ENCODE measurements around the gene OSBPL3.

Gene OSBPL3

DNA sequence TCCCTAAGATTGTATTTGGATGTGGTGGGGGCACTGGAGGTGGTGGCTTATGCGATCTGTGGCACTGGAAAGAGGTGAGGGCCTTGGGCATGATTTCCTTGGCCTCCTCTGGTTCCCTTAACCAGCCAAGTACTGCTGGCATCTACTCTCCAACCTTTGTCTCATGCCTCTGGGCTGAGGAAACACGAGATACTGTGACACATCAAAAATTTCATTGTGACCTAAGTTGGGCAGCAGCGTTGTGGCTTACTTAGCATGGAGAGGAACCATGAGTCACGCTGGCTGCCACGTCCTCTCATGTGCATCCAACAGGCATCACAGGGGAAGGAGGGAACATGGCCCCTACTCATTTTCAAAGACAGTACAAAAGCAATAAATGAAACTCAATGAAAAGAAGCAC is 193.0 kb downstream of the OSBPL3 start:
- no peaks in the 10 kb centered on the region for H3K4me1 ChIP-seq (ENCODE audit: control insufficient read depth, insufficient read depth, low read length)
- H3K4me3 ChIP-seq (ENCODE audit: low read length) = no peak overlapping the region
- no peaks in the 10 kb centered on the region for H3K27me3 ChIP-seq (ENCODE audit: control insufficient read depth, insufficient read depth, low read length)
- H3K36me3 ChIP-seq (ENCODE audit: control insufficient read depth, insufficient read depth, low read length) = no peaks in the 10 kb centered on the region
- no peaks in the 10 kb centered on the region for H3K9me3 ChIP-seq (ENCODE audit: control insufficient read depth, low read length)
- H3K9ac ChIP-seq (ENCODE audit: low read length) = no peak overlapping the region

- H3K4me1 ChIP-seq (ENCODE audit: control insufficient read depth, insufficient read depth, low read length) = no peaks in the 10 kb centered on the region
- no peak overlapping the region for H3K4me3 ChIP-seq (ENCODE audit: low read length)
- no peaks in the 10 kb centered on the region for H3K36me3 ChIP-seq (ENCODE audit: control insufficient read depth, insufficient read depth, low read length)
- H3K9ac ChIP-seq (ENCODE audit: low read length) = no peak overlapping the region
- H3K27me3 ChIP-seq (ENCODE audit: control insufficient read depth, insufficient read depth, low read length) = no peaks in the 10 kb centered on the region
- no peaks in the 10 kb centered on the region for H3K9me3 ChIP-seq (ENCODE audit: control insufficient read depth, low read length)
Measured at GRCh38 chr7:24786306-24786705, 193.7 kb downstream of the OSBPL3 start.

GRCh38 chr7:24784277-24784676 is 195.7 kb downstream of the OSBPL3 start:
- H3K27me3 ChIP-seq (ENCODE audit: control insufficient read depth, insufficient read depth, low read length) = no peaks in the 10 kb centered on the region
- no peaks in the 10 kb centered on the region for H3K9me3 ChIP-seq (ENCODE audit: control insufficient read depth, low read length)
- H3K36me3 ChIP-seq (ENCODE audit: control insufficient read depth, insufficient read depth, low read length) = no peaks in the 10 kb centered on the region
- H3K4me1 ChIP-seq (ENCODE audit: control insufficient read depth, insufficient read depth, low read length) = no peaks in the 10 kb centered on the region
- H3K4me3 ChIP-seq (ENCODE audit: low read length) = no peak overlapping the region
- H3K9ac ChIP-seq (ENCODE audit: low read length) = no peak overlapping the region

DNA sequence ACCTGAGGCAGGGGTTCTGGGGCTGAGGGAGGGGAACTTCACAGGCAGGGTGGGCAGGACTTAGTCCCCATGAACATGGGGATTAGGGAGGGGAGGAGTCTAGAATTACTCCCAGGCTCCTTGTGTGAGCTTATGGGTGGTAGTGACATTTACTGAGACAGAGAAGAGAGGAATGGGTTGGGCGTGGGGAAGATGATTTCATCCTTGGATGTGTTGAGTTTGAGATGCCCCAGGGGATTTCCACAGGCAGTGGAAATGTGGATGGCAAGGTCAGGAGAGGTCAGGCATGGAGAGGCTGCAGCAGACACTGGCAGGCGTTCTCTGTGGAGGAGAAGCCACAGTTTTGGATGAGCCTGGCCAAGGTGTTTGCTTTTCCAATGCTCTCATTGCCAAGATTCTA is 196.3 kb downstream of the OSBPL3 start:
- Histone ChIP-seq H3K4me1 (ENCODE audit: control insufficient read depth, insufficient read depth, low read length) (no peaks in the 10 kb centered on the region), H3K4me3 (ENCODE audit: low read length) (no peak overlapping the region), H3K9me3 (ENCODE audit: control insufficient read depth, low read length) (no peaks in the 10 kb centered on the region), H3K9ac (ENCODE audit: low read length) (no peak overlapping the region), H3K27me3 (ENCODE audit: control insufficient read depth, insufficient read depth, low read length) (no peaks in the 10 kb centered on the region), H3K36me3 (ENCODE audit: control insufficient read depth, insufficient read depth, low read length) (no peaks in the 10 kb centered on the region)

- H3K9me3 ChIP-seq (ENCODE audit: control insufficient read depth, low read length) = no peaks in the 10 kb centered on the region
- no peak overlapping the region for H3K9ac ChIP-seq (ENCODE audit: low read length)
- no peaks in the 10 kb centered on the region for H3K36me3 ChIP-seq (ENCODE audit: control insufficient read depth, insufficient read depth, low read length)
- no peak overlapping the region for H3K4me3 ChIP-seq (ENCODE audit: low read length)
- H3K27me3 ChIP-seq (ENCODE audit: control insufficient read depth, insufficient read depth, low read length) = no peaks in the 10 kb centered on the region
- H3K4me1 ChIP-seq (ENCODE audit: control insufficient read depth, insufficient read depth, low read length) = no peaks in the 10 kb centered on the region
Measured at GRCh38 chr7:24781106-24781505, 198.9 kb downstream of the OSBPL3 start.

- Histone ChIP-seq H3K9me3 (ENCODE audit: control insufficient read depth, low read length) (no peaks in the 10 kb centered on the region), H3K27me3 (ENCODE audit: control insufficient read depth, insufficient read depth, low read length) (no peaks in the 10 kb centered on the region), H3K4me3 (ENCODE audit: low read length) (no peak overlapping the region), H3K36me3 (ENCODE audit: control insufficient read depth, insufficient read depth, low read length) (no peaks in the 10 kb centered on the region), H3K9ac (ENCODE audit: low read length) (no peak overlapping the region), H3K4me1 (ENCODE audit: control insufficient read depth, insufficient read depth, low read length) (no peaks in the 10 kb centered on the region)
Measured at GRCh38 chr7:24779283-24779655, 200.7 kb downstream of the OSBPL3 start.

- Histone ChIP-seq H3K27me3 (ENCODE audit: control insufficient read depth, insufficient read depth, low read length) (no peaks in the 10 kb centered on the region), H3K9ac (ENCODE audit: low read length) (no peak overlapping the region)
Measured at GRCh38 chr7:24778543-24779282, 201.3 kb downstream of the OSBPL3 start.

GRCh38 chr7:24777806-24778205 is 202.2 kb downstream of the OSBPL3 start:
- Histone ChIP-seq H3K9me3 (ENCODE audit: control insufficient read depth, low read length) (no peaks in the 10 kb centered on the region), H3K4me1 (ENCODE audit: control insufficient read depth, insufficient read depth, low read length) (no peaks in the 10 kb centered on the region), H3K36me3 (ENCODE audit: control insufficient read depth, insufficient read depth, low read length) (no peaks in the 10 kb centered on the region), H3K9ac (ENCODE audit: low read length) (no peak overlapping the region), H3K4me3 (ENCODE audit: low read length) (no peak overlapping the region), H3K27me3 (ENCODE audit: control insufficient read depth, insufficient read depth, low read length) (no peaks in the 10 kb centered on the region)

More at GRCh38 chr7:24778543-24779282, 201.3 kb downstream of the OSBPL3 start:
- H3K36me3 ChIP-seq (ENCODE audit: control insufficient read depth, insufficient read depth, low read length) = no peaks in the 10 kb centered on the region
- H3K4me3 ChIP-seq (ENCODE audit: low read length) = no peak overlapping the region
- H3K4me1 ChIP-seq (ENCODE audit: control insufficient read depth, insufficient read depth, low read length) = no peaks in the 10 kb centered on the region
- no peaks in the 10 kb centered on the region for H3K9me3 ChIP-seq (ENCODE audit: control insufficient read depth, low read length)

- Histone ChIP-seq H3K4me1 (ENCODE audit: control insufficient read depth, insufficient read depth, low read length) (no peaks in the 10 kb centered on the region), H3K27me3 (ENCODE audit: control insufficient read depth, insufficient read depth, low read length) (no peaks in the 10 kb centered on the region), H3K4me3 (ENCODE audit: low read length) (no peak overlapping the region), H3K9me3 (ENCODE audit: control insufficient read depth, low read length) (no peaks in the 10 kb centered on the region), H3K36me3 (ENCODE audit: control insufficient read depth, insufficient read depth, low read length) (no peaks in the 10 kb centered on the region), H3K9ac (ENCODE audit: low read length) (no peak overlapping the region)
Measured at GRCh38 chr7:24773646-24774045, 206.3 kb downstream of the OSBPL3 start.

GRCh38 chr7:24769851-24770250 is 210.1 kb downstream of the OSBPL3 start:
- Histone ChIP-seq H3K4me3 (ENCODE audit: low read length) (no peak overlapping the region), H3K4me1 (ENCODE audit: control insufficient read depth, insufficient read depth, low read length) (peaks cover 2% of the 10 kb centered on the region), H3K9me3 (ENCODE audit: control insufficient read depth, low read length) (no peaks in the 10 kb centered on the region), H3K9ac (ENCODE audit: low read length) (no peak overlapping the region), H3K36me3 (ENCODE audit: control insufficient read depth, insufficient read depth, low read length) (no peaks in the 10 kb centered on the region), H3K27me3 (ENCODE audit: control insufficient read depth, insufficient read depth, low read length) (peaks cover 11% of the 10 kb centered on the region)

GRCh38 chr7:24769014-24769830 is 210.8 kb downstream of the OSBPL3 start:
- H3K36me3 ChIP-seq (ENCODE audit: control insufficient read depth, insufficient read depth, low read length) = no peaks in the 10 kb centered on the region
- no peaks in the 10 kb centered on the region for H3K9me3 ChIP-seq (ENCODE audit: control insufficient read depth, low read length)
- H3K4me1 ChIP-seq (ENCODE audit: control insufficient read depth, insufficient read depth, low read length) = peaks cover 7% of the 10 kb centered on the region
- no peak overlapping the region for H3K4me3 ChIP-seq (ENCODE audit: low read length)
- peaks cover 17% of the 10 kb centered on the region for H3K27me3 ChIP-seq (ENCODE audit: control insufficient read depth, insufficient read depth, low read length)
- no peak overlapping the region for H3K9ac ChIP-seq (ENCODE audit: low read length)

DNA sequence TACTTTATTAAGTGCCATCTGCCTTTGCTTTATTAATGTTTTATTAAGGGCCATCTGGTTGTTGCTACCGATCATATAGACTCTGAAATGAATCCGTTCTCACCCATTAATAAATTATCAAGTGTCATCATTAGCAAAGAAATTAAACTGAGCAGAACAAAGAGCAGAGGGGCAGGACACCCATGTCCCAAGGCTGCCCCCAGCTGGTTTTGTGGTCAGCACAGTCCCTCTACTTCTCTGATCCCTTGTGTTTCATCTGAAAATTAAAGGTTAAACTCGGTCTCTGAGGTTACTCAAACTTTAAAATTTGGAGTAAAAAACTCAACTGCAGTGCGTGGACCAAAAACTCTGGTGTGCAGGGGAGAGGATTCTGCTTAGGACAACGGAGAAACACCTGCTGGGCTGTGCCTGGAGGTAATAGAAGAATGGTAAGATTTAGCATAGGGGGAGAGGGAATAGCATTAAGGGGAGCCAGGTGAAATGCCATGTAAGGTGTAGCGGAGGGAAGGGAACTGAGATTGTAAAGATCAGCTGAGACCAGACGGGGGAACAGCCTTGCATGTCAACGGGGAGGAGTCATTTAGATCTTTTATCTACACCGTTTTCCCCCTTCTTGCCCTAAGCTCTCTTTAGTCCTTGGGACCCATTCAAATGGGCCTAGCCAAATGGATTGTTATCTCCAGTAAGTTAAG is 212.0 kb downstream of the OSBPL3 start:
- H3K36me3 ChIP-seq (ENCODE audit: control insufficient read depth, insufficient read depth, low read length) = no peaks in the 10 kb centered on the region
- H3K9ac ChIP-seq (ENCODE audit: low read length) = no peak overlapping the region
- peaks cover 19% of the 10 kb centered on the region for H3K27me3 ChIP-seq (ENCODE audit: control insufficient read depth, insufficient read depth, low read length)
- peaks cover 7% of the 10 kb centered on the region for H3K4me1 ChIP-seq (ENCODE audit: control insufficient read depth, insufficient read depth, low read length)
- no peak overlapping the region for H3K4me3 ChIP-seq (ENCODE audit: low read length)
- no peaks in the 10 kb centered on the region for H3K9me3 ChIP-seq (ENCODE audit: control insufficient read depth, low read length)

Measured in mucosa of stomach (tissue), 1 donor.